Mesenchymal stem cell (in vitro differentiated cells and primary cell): ENCODE measurements around the gene TSPAN4.

Experiments used
- DNase-seq: peaks from one replicate; pipeline ENCODE4 v3.0.0-alpha.2; 2013
- H2AFZ ChIP-seq: one replicate; pipeline ENCODE4 v1.6.1; 2013; ENCODE audit warnings: low read depth, mild to moderate bottlenecking, control low read depth, inconsistent platforms, low read length, moderate library complexity
- H2AK5ac ChIP-seq: 2 replicates; pipeline ENCODE4 v1.6.1; 2013; ENCODE audit warnings: low read length, moderate library complexity, mild to moderate bottlenecking, inconsistent platforms; ENCODE audit not compliant: severe bottlenecking
- H2BK120ac ChIP-seq: one replicate; pipeline ENCODE4 v1.6.1; 2013; ENCODE audit warnings: low read depth, mild to moderate bottlenecking, inconsistent platforms, low read length, moderate library complexity
- H2BK12ac ChIP-seq, 2 experiments: one replicate each; pipeline ENCODE4 v1.6.1; 2013; ENCODE audit warnings: inconsistent platforms in 2 of 2, low read length in 2 of 2, mild to moderate bottlenecking in 2 of 2, moderate library complexity in 2 of 2, control low read depth in 1 of 2
- H2BK15ac ChIP-seq: one replicate; pipeline ENCODE4 v1.6.1; 2013; ENCODE audit warnings: mild to moderate bottlenecking, low read depth, inconsistent platforms; ENCODE audit not compliant: poor library complexity, severe bottlenecking
- H2BK5ac ChIP-seq: 2 replicates; pipeline ENCODE4 v1.6.1; 2013; ENCODE audit warnings: low read depth, mild to moderate bottlenecking, low read length, control low read depth, inconsistent platforms; ENCODE audit not compliant: poor library complexity, severe bottlenecking
- H3K14ac ChIP-seq, 2 experiments: one replicate each; pipeline ENCODE4 v1.6.1; 2013; ENCODE audit warnings: inconsistent platforms in 2 of 2, low read length in 2 of 2, control low read depth in 1 of 2, mild to moderate bottlenecking in 1 of 2, moderate library complexity in 1 of 2
- H3K18ac ChIP-seq, 2 experiments: one replicate each; pipeline ENCODE4 v1.6.1; 2013; ENCODE audit warnings: inconsistent platforms in 2 of 2, low read length in 2 of 2, control low read depth in 1 of 2, low read depth in 1 of 2, mild to moderate bottlenecking in 1 of 2
- H3K23ac ChIP-seq, 2 experiments: one replicate each; pipeline ENCODE4 v1.6.1; 2013; ENCODE audit warnings: inconsistent platforms in 2 of 2, low read length in 2 of 2, mild to moderate bottlenecking in 2 of 2, moderate library complexity in 2 of 2, control low read depth in 1 of 2
- H3K27ac ChIP-seq: 2 replicates; pipeline ENCODE4 v1.5.1; 2013; ENCODE audit warnings: mild to moderate bottlenecking, moderate library complexity, low read length, control low read depth, inconsistent platforms; ENCODE audit not compliant: poor library complexity, severe bottlenecking
- H3K27me3 ChIP-seq, 2 experiments: 2 replicates each; pipeline versions ENCODE4 v1.6.1 to v1.7.0; 2013; ENCODE audit warnings: low read length in 2 of 2, mild to moderate bottlenecking in 2 of 2, moderate library complexity in 2 of 2, control low read depth in 1 of 2, inconsistent platforms in 1 of 2; ENCODE audit not compliant: control insufficient read depth in 1 of 2, insufficient read depth in 1 of 2
- H3K36me3 ChIP-seq, 2 experiments: 2 replicates each; pipeline versions ENCODE4 v1.6.1 to v1.7.0; 2013; ENCODE audit warnings: low read length in 2 of 2, control low read depth in 1 of 2, inconsistent platforms in 1 of 2, low read depth in 1 of 2, mild to moderate bottlenecking in 1 of 2; ENCODE audit not compliant: insufficient read depth in 2 of 2, control insufficient read depth in 1 of 2
- H3K4ac ChIP-seq, 2 experiments: one replicate each; pipeline ENCODE4 v1.6.1; 2013; ENCODE audit warnings: inconsistent platforms in 2 of 2, low read length in 2 of 2, mild to moderate bottlenecking in 2 of 2, moderate library complexity in 2 of 2, control low read depth in 1 of 2, low read depth in 1 of 2
- H3K4me1 ChIP-seq: 2 replicates; pipeline ENCODE4 v1.6.1; 2013; ENCODE audit warnings: low read depth, low read length, control low read depth; ENCODE audit not compliant: control insufficient read depth, insufficient read depth
- H3K4me2 ChIP-seq: 2 replicates; pipeline ENCODE4 v1.6.1; 2013; ENCODE audit warnings: low read length, mild to moderate bottlenecking, inconsistent platforms; ENCODE audit not compliant: poor library complexity, severe bottlenecking
- H3K4me3 ChIP-seq, 2 experiments: 2 replicates each; pipeline versions ENCODE4 v1.5.1 to v1.7.0; 2013; ENCODE audit warnings: low read length in 2 of 2, mild to moderate bottlenecking in 2 of 2, control low read depth in 1 of 2, low read depth in 1 of 2; ENCODE audit not compliant: insufficient read depth in 1 of 2
- H3K79me1 ChIP-seq: replicated peaks from 2 replicates; pipeline ENCODE4 v1.6.1; 2013; ENCODE audit warnings: mild to moderate bottlenecking, control low read depth, low read length, inconsistent platforms; ENCODE audit not compliant: poor library complexity, severe bottlenecking
- H3K9ac ChIP-seq: 2 replicates; pipeline ENCODE4 v1.7.0; 2013; ENCODE audit warnings: mild to moderate bottlenecking, low read length, moderate library complexity
- H3K9me3 ChIP-seq: 2 replicates; pipeline ENCODE4 v1.7.0; 2013; ENCODE audit warnings: mild to moderate bottlenecking, low read length; ENCODE audit not compliant: control insufficient read depth
- H4K8ac ChIP-seq: one replicate; pipeline ENCODE4 v1.6.1; 2013; ENCODE audit warnings: inconsistent platforms, mild to moderate bottlenecking, low read length, moderate library complexity
- H4K91ac ChIP-seq: one replicate; pipeline ENCODE4 v1.6.1; 2013; ENCODE audit warnings: mild to moderate bottlenecking, low read length, inconsistent platforms
- WGBS: methylation state at CpG from one replicate; pipeline ENCODE4 v1.1.7; 2013; ENCODE audit warnings: mixed read lengths; 5-methylcytosine and 5-hydroxymethylcytosine counted together

The TSPAN4 gene

DNA sequence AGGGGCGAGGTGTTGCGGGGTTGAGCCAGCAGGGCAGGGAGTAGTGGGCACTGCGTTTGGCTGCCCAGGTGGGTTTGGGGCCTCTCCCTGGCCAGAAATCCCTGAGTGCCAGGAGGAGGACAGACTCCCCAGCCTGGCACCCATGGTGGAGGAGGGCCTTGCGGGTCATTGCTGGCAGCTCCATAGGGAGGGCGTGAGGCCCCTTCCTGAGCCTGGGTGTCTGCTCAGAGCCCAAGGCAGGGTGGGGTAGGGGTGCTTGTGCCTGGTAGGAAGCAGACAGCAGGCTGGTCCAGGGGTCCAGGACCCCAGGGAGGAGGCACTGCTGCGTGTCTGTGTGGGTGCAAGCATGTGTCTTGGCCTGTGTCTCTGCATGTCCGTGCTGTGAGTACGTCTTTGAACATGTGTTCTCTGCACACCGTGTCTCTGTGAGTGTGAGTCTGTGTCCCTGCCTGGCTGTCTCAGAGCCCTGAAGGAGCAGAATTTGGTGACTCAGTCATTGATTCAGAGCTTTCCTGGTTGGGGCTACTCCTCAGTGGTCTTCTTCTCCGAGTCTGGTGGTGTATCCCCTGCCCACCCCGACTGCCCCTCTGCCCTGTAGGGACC is 3.9 kb downstream of the TSPAN4 start:
- Histone ChIP-seq H3K4me3 (peak overlapping the region in 1 of 2 experiments; percentile 94), H3K36me3 (peaks cover 0 to 6% of the 10 kb centered on the region in 2 experiments), H3K18ac (peak overlapping the region; percentile 50 to 84), H2AFZ (no peak overlapping the region), H3K4me1 (peaks cover 66% of the 10 kb centered on the region), H3K27ac (peak overlapping the region; percentile 99), H3K27me3 (no peaks in the 10 kb centered on the region), H3K4ac (peak overlapping the region; percentile 37 to 85), H3K14ac (peak overlapping the region in 1 of 2 experiments; percentile 55), H2BK120ac (peak overlapping the region; percentile 74), H4K8ac (peak overlapping the region; percentile 10), H3K23ac (peak overlapping the region in 1 of 2 experiments; percentile 40), H2AK5ac (peak overlapping the region; percentile 85), H2BK5ac (no peak overlapping the region), H3K79me1 (peaks cover 17% of the 10 kb centered on the region), H3K9me3 (no peaks in the 10 kb centered on the region), H2BK12ac (peak overlapping the region in 1 of 2 experiments; percentile 100), H2BK15ac (no peak overlapping the region), H3K4me2 (peak overlapping the region; percentile 3), H3K9ac (peak overlapping the region; percentile 96), H4K91ac (peak overlapping the region; percentile 90)
- WGBS, result 83% methylated on average over 11 of the region's 11 CpGs
- DNase-seq, result peak; percentile 41

DNA sequence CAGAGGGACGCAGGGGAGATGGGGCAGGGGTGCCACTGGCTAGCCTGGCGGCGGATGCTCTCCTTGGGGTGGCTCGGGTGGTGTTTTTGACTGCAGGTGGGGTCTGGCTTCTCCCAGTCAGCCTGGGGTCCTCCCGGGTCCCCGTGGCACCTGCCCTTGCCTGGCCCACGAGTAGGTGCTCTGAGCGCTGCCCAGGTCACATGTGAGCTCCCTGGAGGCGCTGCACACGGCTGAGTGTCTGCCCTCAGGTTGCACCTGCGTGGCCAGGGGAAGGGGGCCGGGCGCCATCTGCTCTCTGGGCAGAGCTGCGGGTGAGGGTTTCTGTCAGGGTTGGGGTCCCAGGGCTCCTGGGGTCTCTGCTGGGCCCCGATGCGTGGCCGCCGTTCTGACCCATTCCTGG is 5.2 kb downstream of the TSPAN4 start:
- peaks cover 78% of the 10 kb centered on the region for H3K4me1 ChIP-seq
- no peaks in the 10 kb centered on the region for H3K9me3 ChIP-seq
- H2AK5ac ChIP-seq, result peak overlapping the region; percentile 40
- H3K18ac ChIP-seq, result no peak overlapping the region
- H3K27me3 ChIP-seq, result no peaks in the 10 kb centered on the region
- 89% methylated on average over 18 of the region's 18 CpGs for WGBS
- no peak overlapping the region for H3K9ac ChIP-seq
- peaks cover 0 to 6% of the 10 kb centered on the region in 2 experiments for H3K36me3 ChIP-seq
- H3K4ac ChIP-seq, result no peak overlapping the region
- no peak overlapping the region for H2BK5ac ChIP-seq
- no peak overlapping the region for H4K8ac ChIP-seq
- no peak overlapping the region for H2AFZ ChIP-seq
- H3K4me2 ChIP-seq, result no peak overlapping the region
- H2BK120ac ChIP-seq, result no peak overlapping the region
- peak overlapping the region; percentile 53 for H2BK15ac ChIP-seq
- peaks cover 22% of the 10 kb centered on the region for H3K79me1 ChIP-seq
- no peak overlapping the region for H3K4me3 ChIP-seq
- peak overlapping the region; percentile 18 to 47 for H2BK12ac ChIP-seq
- H3K23ac ChIP-seq, result no peak overlapping the region
- peak overlapping the region; percentile 11 for H4K91ac ChIP-seq
- no peak overlapping the region for H3K14ac ChIP-seq
- no peak overlapping the region for H3K27ac ChIP-seq
- DNase-seq, result no peak

DNA sequence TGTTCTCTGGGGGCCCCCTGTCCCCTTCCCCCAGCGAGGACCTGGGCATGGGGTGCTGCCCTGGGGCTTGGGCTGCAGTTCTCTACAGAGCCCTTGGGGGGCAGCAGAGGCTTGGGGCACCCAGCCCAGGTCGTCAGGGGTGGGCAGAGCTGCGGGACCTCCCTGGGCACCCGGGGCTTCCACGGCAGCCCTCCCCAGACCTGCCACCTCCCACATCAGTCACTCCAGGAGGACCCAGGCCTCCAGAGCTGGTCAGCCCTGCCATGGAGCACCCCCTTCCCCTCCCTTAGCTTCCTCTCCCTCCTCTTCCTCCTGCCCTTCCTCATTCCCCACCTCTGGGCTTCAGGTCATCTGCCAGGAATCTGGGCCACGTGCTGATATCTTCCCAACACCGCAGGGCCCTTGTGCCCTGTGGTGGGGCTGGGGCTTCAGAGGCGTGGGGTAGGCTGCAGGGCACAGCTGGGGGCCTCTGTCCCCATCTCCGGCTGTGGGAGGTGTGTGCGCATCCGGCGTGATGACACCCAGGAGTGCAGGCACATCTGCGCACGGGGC is 5.8 kb downstream of the TSPAN4 start:
- Histone ChIP-seq H3K4me2 (peak overlapping the region; percentile 89), H4K8ac (no peak overlapping the region), H3K9me3 (no peaks in the 10 kb centered on the region), H3K4me1 (peaks cover 80% of the 10 kb centered on the region), H3K23ac (peak overlapping the region in 1 of 2 experiments; percentile 23), H3K18ac (peak overlapping the region in 1 of 2 experiments; percentile 6), H3K9ac (peak overlapping the region; percentile 15), H2BK5ac (no peak overlapping the region), H3K4ac (no peak overlapping the region), H3K14ac (no peak overlapping the region), H3K4me3 (no peak overlapping the region), H2BK120ac (no peak overlapping the region), H2BK12ac (peak overlapping the region in 1 of 2 experiments; percentile 51), H3K79me1 (peaks cover 26% of the 10 kb centered on the region), H2BK15ac (no peak overlapping the region), H2AK5ac (no peak overlapping the region), H3K27me3 (no peaks in the 10 kb centered on the region), H3K27ac (no peak overlapping the region), H3K36me3 (peaks cover 0 to 11% of the 10 kb centered on the region in 2 experiments), H4K91ac (peak overlapping the region; percentile 9), H2AFZ (no peak overlapping the region)
- 42% methylated on average over 14 of the region's 14 CpGs for WGBS
- peak; percentile 50 for DNase-seq

DNA sequence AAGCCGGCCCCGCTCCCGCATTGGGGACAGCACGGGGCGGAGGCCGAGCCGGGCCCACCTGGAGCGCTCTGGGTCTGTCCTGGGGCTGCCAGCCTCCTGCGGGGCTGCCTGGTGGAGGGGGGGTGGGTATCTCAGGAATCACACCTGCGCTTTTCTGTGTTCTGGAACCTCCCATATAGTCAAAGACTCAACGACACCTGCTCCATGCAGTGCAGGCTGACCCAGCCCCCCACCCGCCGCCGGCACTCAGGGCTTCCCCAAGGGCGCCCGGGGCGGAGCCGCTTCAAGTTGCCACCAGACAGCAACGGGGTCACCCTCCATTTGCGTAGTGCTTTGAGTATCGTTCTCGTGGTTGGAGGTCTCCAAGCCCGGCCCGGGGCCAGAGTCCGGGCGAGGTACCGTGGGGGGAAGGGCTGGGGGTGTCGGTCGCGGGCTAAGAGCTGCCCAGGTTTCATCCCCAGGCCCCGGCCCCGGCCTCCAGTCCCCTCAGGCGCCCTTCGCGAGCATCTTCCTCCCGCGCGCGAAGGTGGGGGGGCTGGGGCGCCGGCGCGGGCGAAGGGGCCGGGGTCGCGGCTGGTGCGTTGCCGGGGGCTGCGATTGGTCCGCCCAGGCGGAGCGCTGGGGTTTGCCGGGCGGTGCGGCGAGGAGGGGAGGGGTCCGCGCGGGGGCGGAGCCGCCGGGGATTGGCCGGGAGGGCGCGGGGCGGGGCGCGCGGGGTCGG is 6.6 kb downstream of the TSPAN4 start:
- Histone ChIP-seq H2BK12ac (peak overlapping the region in 1 of 2 experiments; percentile 84), H3K4ac (peak overlapping the region in 1 of 2 experiments; percentile 63), H3K9me3 (no peaks in the 10 kb centered on the region), H2BK5ac (no peak overlapping the region), H3K4me2 (peak overlapping the region; percentile 89), H3K27me3 (no peaks in the 10 kb centered on the region), H3K27ac (no peak overlapping the region), H3K14ac (no peak overlapping the region), H3K4me1 (peaks cover 77% of the 10 kb centered on the region), H2AFZ (no peak overlapping the region), H3K4me3 (peak overlapping the region; percentile 41 to 64), H2BK15ac (peak overlapping the region; percentile 30), H2BK120ac (no peak overlapping the region), H3K36me3 (peaks cover 0 to 19% of the 10 kb centered on the region in 2 experiments), H3K9ac (no peak overlapping the region), H3K79me1 (peaks cover 28% of the 10 kb centered on the region), H2AK5ac (no peak overlapping the region), H3K18ac (peak overlapping the region in 1 of 2 experiments; percentile 51), H3K23ac (no peak overlapping the region), H4K8ac (no peak overlapping the region), H4K91ac (no peak overlapping the region)
- peak; percentile 25 for DNase-seq
- 5% methylated on average over 32 of the region's 71 CpGs for WGBS
